ENCODE results near the gene MVB12B.

GRCh38 chr9:126517833-126518356 lies 191.3 kb downstream of the MVB12B start:
- no peak for TF ChIP-seq CEBPB (IDR thresholded peaks at IDR 0.05; ENCODE audit: low read depth, low read length)
- TF ChIP-seq CTCF (IDR thresholded peaks at IDR 0.05; ENCODE audit: control extremely low read depth in 1 of 3, insufficient read depth in 1 of 3, low read depth in 1 of 3, low read length in 3 of 3): no peak
- no peak for TF ChIP-seq POLR2AphosphoS5 (IDR thresholded peaks at IDR 0.05; ENCODE audit: low read depth, low read length)
- no peak for TF ChIP-seq JUND (IDR thresholded peaks at IDR 0.05; ENCODE audit: low read length)
- no peak for TF ChIP-seq EZH2 (IDR thresholded peaks at IDR 0.05; ENCODE audit: low read depth, low read length, severe bottlenecking)
- TF ChIP-seq TAF1 (IDR thresholded peaks at IDR 0.05; ENCODE audit: low read depth, low read length): no peak
- TF ChIP-seq GTF2F1 (IDR thresholded peaks at IDR 0.05; ENCODE audit: borderline replicate concordance, low read depth, low read length): no peak
- no peak for TF ChIP-seq RAD21 (IDR thresholded peaks at IDR 0.05 in 1 of 2, conservative IDR thresholded peaks at IDR 0.05 in 1 of 2; ENCODE audit: low read depth in 2 of 2, low read length in 2 of 2)
- TF ChIP-seq POLR2A (IDR thresholded peaks at IDR 0.05; ENCODE audit: control extremely low read depth in 1 of 2, low read depth in 2 of 2, low read length in 2 of 2): no peak
- TF ChIP-seq EP300 (IDR thresholded peaks at IDR 0.05; ENCODE audit: borderline replicate concordance in 1 of 2, low read depth in 2 of 2, low read length in 2 of 2): no peak
- no peak for TF ChIP-seq SIRT6 (IDR thresholded peaks at IDR 0.05; ENCODE audit: low read length)
- no peak for TF ChIP-seq SUZ12 (IDR thresholded peaks at IDR 0.05; ENCODE audit: low read length)
- TF ChIP-seq BACH1 (IDR thresholded peaks at IDR 0.05; ENCODE audit: low read length): no peak
- TF ChIP-seq ASH2L (IDR thresholded peaks at IDR 0.05; ENCODE audit: low read length): no peak
